A549 (cell line): ENCODE data around the gene ASIC1. TPM values are rescaled to one million over a fixed set of nuclear protein-coding genes. Genes with fewer than 3 reads are reported as not detected.

Experiments
- ATAC-seq, 2 experiments: fragments of 200-7000 bp in 1 of 2; fragments of >200 bp in 1 of 2; cut with Nextera tagmentation in 1 of 2; cut with Tn5 transposase in 1 of 2; 3 replicates each; pipeline versions ENCODE4 v1.8.0 to v1.9.1; 2018 to 2020; ENCODE audit warnings: mild to moderate bottlenecking in 1 of 2, moderate library complexity in 1 of 2
- CTCF ChIA-PET: fragments of 300-600 bp; sonication (Branson Sonifier 250); formaldehyde crosslinking; extraction: SDS; loops from one replicate; lab custom pipeline; 2021; ENCODE audit warnings: antibody characterized with exemption, inconsistent platforms; lab: Yijun Ruan, JAX
- POLR2A ChIA-PET: fragments of 350-600 bp; formaldehyde crosslinking; extraction: SDS; loops from one replicate; lab custom pipeline; 2021; ENCODE audit warnings: antibody characterized with exemption, inconsistent platforms; lab: Yijun Ruan, JAX
- DNase-seq, 2 experiments: peaks; one replicate each; pipeline versions ENCODE4 v3.0.0 to v3.0.0-alpha.2; 2011 to 2016; ENCODE audit warnings: low read depth in 1 of 2, low spot score in 1 of 2
- FAIRE-seq: peaks from 2 replicates; lab custom pipeline; 2011; peaks lifted over from hg19 to GRCh38; lab: Jason Lieb, UNC
- H3K27ac ChIP-seq, 2 experiments: fragments of >200 bp; sonication (Bioruptor Twin); formaldehyde crosslinking; 3 replicates each; pipeline ENCODE4 v1.5.1; 2016 to 2017
- H3K4me1 ChIP-seq: fragments of >200 bp; sonication (Bioruptor Twin); formaldehyde crosslinking; 3 replicates; pipeline ENCODE4 v1.6.1; 2016
- H3K4me2 ChIP-seq: fragments of >200 bp; sonication (Bioruptor Twin); formaldehyde crosslinking; 3 replicates; pipeline ENCODE4 v1.6.1; 2016
- H3K4me3 ChIP-seq: fragments of >200 bp; sonication (Bioruptor Twin); formaldehyde crosslinking; 3 replicates; pipeline ENCODE4 v1.5.1; 2016
- H3K9me3 ChIP-seq: fragments of >200 bp; sonication (Bioruptor Twin); formaldehyde crosslinking; 3 replicates; pipeline ENCODE4 v1.6.1; 2016
- BHLHE40 ChIP-seq: IDR thresholded peaks from 2 replicates; pipeline ENCODE4 v1.6.1; 2012; ENCODE audit warnings: low read depth, low read length, inconsistent platforms
- CEBPB ChIP-seq, 2 experiments: fragments of >200 bp in 1 of 2; sonication (Bioruptor Twin) in 1 of 2; formaldehyde crosslinking in 1 of 2; IDR thresholded peaks; 2 replicates each; pipeline ENCODE4 v1.6.1; 2012 to 2016
- CHD4 ChIP-seq: fragments of 200-600 bp; sonication (generic); IDR thresholded peaks from 2 replicates; pipeline ENCODE4 v1.6.1; 2016; ENCODE audit warnings: antibody characterized with exemption, mild to moderate bottlenecking, borderline replicate concordance
- EHF ChIP-seq: fragments of 250-450 bp; sonication (Bioruptor Pico); IDR thresholded peaks from 2 replicates; pipeline ENCODE4 v1.5.0; 2020; ENCODE audit warnings: mild to moderate bottlenecking
- EHMT2 ChIP-seq: fragments of 200-600 bp; sonication (generic); IDR thresholded peaks from 2 replicates; pipeline ENCODE4 v1.6.1; 2016; ENCODE audit warnings: antibody characterized with exemption, low read depth, mild to moderate bottlenecking, moderate library complexity
- ELK1 ChIP-seq: fragments of 150-350 bp; IDR thresholded peaks from 2 replicates; pipeline ENCODE4 v1.6.1; 2014; ENCODE audit warnings: low read depth, mild to moderate bottlenecking, low read length
- FOSB ChIP-seq: fragments of 250-450 bp; sonication (Bioruptor Pico); IDR thresholded peaks from 2 replicates; pipeline ENCODE4 v1.5.0; 2020; ENCODE audit warnings: mild to moderate bottlenecking, moderate library complexity
- GATA3 ChIP-seq: IDR thresholded peaks from 2 replicates; pipeline ENCODE4 v1.6.1; 2012; ENCODE audit warnings: borderline replicate concordance
- HOXB13 ChIP-seq: fragments of 250-450 bp; sonication (Bioruptor Pico); IDR thresholded peaks from 2 replicates; pipeline ENCODE4 v1.5.0; 2020; ENCODE audit warnings: low read depth, mild to moderate bottlenecking, moderate library complexity
- HOXB5 ChIP-seq: fragments of 250-450 bp; sonication (Bioruptor Pico); IDR thresholded peaks from 2 replicates; pipeline ENCODE4 v1.5.0; 2020; ENCODE audit warnings: mild to moderate bottlenecking, moderate library complexity
- JUNB ChIP-seq: fragments of >200 bp; sonication (Bioruptor Twin); formaldehyde crosslinking; IDR thresholded peaks from 2 replicates; pipeline ENCODE4 v1.6.1; 2016
- KDM5A ChIP-seq: fragments of 200-600 bp; sonication (generic); IDR thresholded peaks from 2 replicates; pipeline ENCODE4 v1.6.1; 2016; ENCODE audit warnings: antibody characterized with exemption, mild to moderate bottlenecking
- MAZ ChIP-seq: fragments of 150-350 bp; IDR thresholded peaks from 2 replicates; pipeline ENCODE4 v1.6.1; 2014; ENCODE audit warnings: antibody characterized with exemption, low read depth, low read length, borderline replicate concordance
- NFE2L2 ChIP-seq: fragments of 150-350 bp; conservative IDR thresholded peaks from 2 replicates; pipeline ENCODE4 v1.6.1; 2014; ENCODE audit warnings: low read length
- NPAS2 ChIP-seq: fragments of 250-450 bp; sonication (Bioruptor Pico); IDR thresholded peaks from 2 replicates; pipeline ENCODE4 v1.8.0; 2022; ENCODE audit warnings: mild to moderate bottlenecking, moderate library complexity, borderline replicate concordance
- POLR2AphosphoS2 ChIP-seq: conservative IDR thresholded peaks from 2 replicates; pipeline ENCODE4 v1.6.1; 2012; ENCODE audit warnings: low read length, improper control_type of control experiment, inconsistent platforms
- RAD21 ChIP-seq, 2 experiments: fragments of >200 bp in 1 of 2; sonication (Bioruptor Twin) in 1 of 2; formaldehyde crosslinking in 1 of 2; IDR thresholded peaks in 1 of 2; conservative IDR thresholded peaks in 1 of 2; 2 replicates in 1 of 2; 3 replicates in 1 of 2; pipeline ENCODE4 v1.6.1; 2012 to 2018; ENCODE audit warnings: inconsistent platforms in 1 of 2
- RARB ChIP-seq: fragments of 250-450 bp; sonication (Bioruptor Pico); IDR thresholded peaks from 2 replicates; pipeline ENCODE4 v1.8.0; 2021; ENCODE audit warnings: mild to moderate bottlenecking, moderate library complexity
- RCOR1 ChIP-seq: fragments of 150-350 bp; IDR thresholded peaks from 2 replicates; pipeline ENCODE4 v1.6.1; 2014; ENCODE audit warnings: antibody characterized with exemption, low read length, low read depth
- RNF2 ChIP-seq: fragments of 200-600 bp; sonication (generic); IDR thresholded peaks from 2 replicates; pipeline ENCODE4 v1.6.1; 2016; ENCODE audit warnings: low read depth, mild to moderate bottlenecking, antibody characterized with exemption, moderate library complexity, borderline replicate concordance
- TP53 ChIP-seq: fragments of 250-450 bp; sonication (Bioruptor Pico); IDR thresholded peaks from 2 replicates; pipeline ENCODE4 v1.5.0; 2021; ENCODE audit warnings: mild to moderate bottlenecking, moderate library complexity
- USF2 ChIP-seq: fragments of 450-650 bp; IDR thresholded peaks from 2 replicates; pipeline ENCODE4 v1.6.1; 2014; ENCODE audit warnings: antibody characterized with exemption
- ZC3H11A ChIP-seq: fragments of 450-650 bp; IDR thresholded peaks from 2 replicates; pipeline ENCODE4 v1.6.1; 2014; ENCODE audit warnings: antibody characterized with exemption, mild to moderate bottlenecking
- ZFP36 ChIP-seq: fragments of 450-650 bp; IDR thresholded peaks from 2 replicates; pipeline ENCODE4 v1.6.1; 2014; ENCODE audit warnings: borderline replicate concordance; ENCODE audit not compliant: partially characterized antibody
- WGBS: methylation state at CpG from one replicate; pipeline ENCODE4 v1.1.6; 2017; ENCODE audit errors: missing lambda C conversion rate; 5-methylcytosine and 5-hydroxymethylcytosine counted together
- polyA plus RNA-seq, 4 experiments: library from polyadenylated mRNA; depleted of rRNA in 3 of 4; stranded (reverse); fragments of >200 nt; fragmentation: RNase III in 1 of 4; extraction: RNeasy Plus Mini Kit Qiagen cat#74134 plus additional on column Dnase treatment in 1 of 4; gene quantifications; 2 replicates in 3 of 4; 3 replicates in 1 of 4; pipeline ENCODE4 v1.2.3, GENCODE V29; 2011 to 2017
- TF ChIP-seq, protein P1 (sequence below): fragments of 250-450 bp; sonication (Bioruptor Pico); IDR thresholded peaks from 2 replicates; pipeline ENCODE4 v1.5.0; 2021; ENCODE audit warnings: mild to moderate bottlenecking, moderate library complexity, borderline replicate concordance

Gene ASIC1
- polyA plus RNA-seq, 2 of the 4 experiments (the other 2 are of a cell fraction) = 6.0 to 6.7 TPM

DNA sequence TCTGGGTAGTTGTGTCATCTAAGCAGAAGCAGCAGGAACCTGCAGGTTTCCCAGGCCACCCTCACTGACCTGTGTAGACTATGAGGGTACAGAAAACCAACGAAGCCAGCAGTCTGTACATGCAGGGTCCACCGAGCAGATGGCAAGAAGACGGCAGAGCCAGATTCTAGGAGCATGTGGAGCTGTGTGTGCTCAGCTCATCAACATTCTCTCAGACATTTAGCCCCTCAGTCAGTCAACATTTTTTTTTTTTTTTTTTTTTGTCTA is 7.3 kb upstream of the ASIC1 start (continued):
- TF ChIP-seq POLR2AphosphoS2 = no peak
- TF ChIP-seq CEBPB (IDR thresholded peaks at IDR 0.05) = no peak
- no peak for TF ChIP-seq FOSB (CRISPR knock-in tag)
- no peak for TF ChIP-seq NPAS2
- TF ChIP-seq RAD21 (conservative IDR thresholded peaks at IDR 0.05 in 1 of 2, IDR thresholded peaks at IDR 0.05 in 1 of 2) = no peak
- TF ChIP-seq, all 56 proteins: peak for 0

- TF ChIP-seq EHMT2 (no peak), NFE2L2 (no peak), HOXB5 (CRISPR knock-in tag) (no peak), CHD4 (no peak), ZC3H11A (no peak), JUNB (no peak), KDM5A (no peak), BHLHE40 (no peak), EHF (no peak)
- TF ChIP-seq, all 56 proteins: peak for 0
- WGBS = 72% methylated on average over 24 of the region's 37 CpGs
- H3K4me2 ChIP-seq = no peak overlapping the region
- no peak for DNase-seq
- no peak overlapping the region for H3K4me3 ChIP-seq
- POLR2A ChIA-PET = no interaction called here
- ATAC-seq = no peak
- no peak overlapping the region for H3K27ac ChIP-seq
- H3K4me1 ChIP-seq = 0 out of 3 replicates have a peak, but pooled peaks cover under 1% of the 10 kb centered on the region
- no peaks in the 10 kb centered on the region for H3K9me3 ChIP-seq
- CTCF ChIA-PET = interaction anchor here (0.6 to 8.0 kb wide), 9 partner anchors 8 to 216 kb away, joined by 3 to 173 read pairs (median 5); partner anchors contain the start of gene AQP5
- no peak for FAIRE-seq
Observed at GRCh38 chr12:50050410-50051098, 6.8 kb upstream of the ASIC1 start.

GRCh38 chr12:50051101-50051806 is 6.1 kb upstream of the ASIC1 start:
- Histone ChIP-seq H3K4me2 (no peak overlapping the region), H3K4me1 (peaks cover 5% of the 10 kb centered on the region; the same call in 2 of the 3 replicates), H3K27ac (no peak overlapping the region), H3K4me3 (no peak overlapping the region), H3K9me3 (no peaks in the 10 kb centered on the region)
- DNase-seq = no peak
- FAIRE-seq = no peak
- ChIA-PET CTCF (interaction anchor here (1.1 to 8.0 kb wide), 6 partner anchors 13 to 184 kb away, joined by 4 to 173 read pairs (median 32); partner anchors contain the start of gene AQP5), POLR2A (no interaction called here)
- no peak for ATAC-seq
- WGBS = 74% methylated on average over 14 of the region's 14 CpGs
- TF ChIP-seq JUNB (no peak), MAZ (no peak), KDM5A (no peak), GATA3 (no peak), RAD21 (conservative IDR thresholded peaks at IDR 0.05 in 1 of 2, IDR thresholded peaks at IDR 0.05 in 1 of 2) (no peak), ZFP36 (no peak), NPAS2 (no peak), USF2 (no peak), RNF2 (no peak), BHLHE40 (no peak), TP53 (CRISPR knock-in tag) (no peak), HOXB13 (no peak)

DNA sequence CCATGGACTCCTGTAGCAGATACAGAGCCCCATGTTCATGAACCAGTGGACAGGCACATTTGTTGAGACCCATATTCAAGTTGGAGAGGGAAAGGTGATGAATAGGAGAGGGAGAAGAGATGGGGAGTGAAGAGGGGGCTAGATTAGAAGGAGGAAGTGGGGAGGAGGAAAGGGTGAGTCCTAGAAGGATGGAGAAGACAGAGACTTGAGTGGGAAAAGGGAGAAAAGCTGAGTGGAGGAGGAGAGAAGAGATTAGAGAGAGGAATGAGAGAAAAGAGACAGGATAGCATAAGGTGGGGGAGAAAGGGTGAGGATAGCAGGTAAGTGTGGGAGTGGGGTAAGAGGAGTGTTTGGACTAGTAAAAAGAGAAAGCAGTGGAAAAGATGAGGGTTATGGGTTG is 4.9 kb upstream of the ASIC1 start:
- ChIA-PET POLR2A (no interaction called here), CTCF (interaction anchor here (0.6 to 8.0 kb wide), 4 partner anchors 14 to 185 kb away, joined by 3 to 173 read pairs (median 47); partner anchors contain the start of gene AQP5)
- ATAC-seq = no peak
- Histone ChIP-seq H3K9me3 (no peaks in the 10 kb centered on the region), H3K4me3 (no peak overlapping the region), H3K4me1 (peaks cover 12% of the 10 kb centered on the region), H3K27ac (no peak overlapping the region), H3K4me2 (no peak overlapping the region)
- TF ChIP-seq RCOR1 (no peak), TP53 (CRISPR knock-in tag) (no peak), RARB (CRISPR knock-in tag) (no peak), ELK1 (no peak), KDM5A (no peak)
- TF ChIP-seq, protein P1, sequence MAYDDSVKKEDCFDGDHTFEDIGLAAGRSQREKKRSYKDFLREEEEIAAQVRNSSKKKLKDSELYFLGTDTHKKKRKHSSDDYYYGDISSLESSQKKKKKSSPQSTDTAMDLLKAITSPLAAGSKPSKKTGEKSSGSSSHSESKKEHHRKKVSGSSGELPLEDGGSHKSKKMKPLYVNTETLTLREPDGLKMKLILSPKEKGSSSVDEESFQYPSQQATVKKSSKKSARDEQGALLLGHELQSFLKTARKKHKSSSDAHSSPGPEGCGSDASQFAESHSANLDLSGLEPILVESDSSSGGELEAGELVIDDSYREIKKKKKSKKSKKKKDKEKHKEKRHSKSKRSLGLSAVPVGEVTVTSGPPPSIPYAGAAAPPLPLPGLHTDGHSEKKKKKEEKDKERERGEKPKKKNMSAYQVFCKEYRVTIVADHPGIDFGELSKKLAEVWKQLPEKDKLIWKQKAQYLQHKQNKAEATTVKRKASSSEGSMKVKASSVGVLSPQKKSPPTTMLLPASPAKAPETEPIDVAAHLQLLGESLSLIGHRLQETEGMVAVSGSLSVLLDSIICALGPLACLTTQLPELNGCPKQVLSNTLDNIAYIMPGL (CRISPR knock-in tag) = no peak
- FAIRE-seq = no peak
- no peak for DNase-seq
